Kidney (tissue), 14 donors: ENCODE data around the gene MOGAT1. TPM values are rescaled to one million over a fixed set of nuclear protein-coding genes. Genes with fewer than 3 reads are reported as not detected.

Experiments
- DNase-seq, 5 donors: peaks; one replicate each; pipeline ENCODE4 v3.0.0-alpha.2; 2013 to 2020
- FAIRE-seq: peaks from 2 replicates; lab custom pipeline; 2012; peaks lifted over from hg19 to GRCh38; lab: Jason Lieb, UNC
- H3K27ac ChIP-seq, 2 donors: one replicate each; pipeline ENCODE4 v1.7.0; 2013; ENCODE audit warnings: low read depth in 2 of 2, low read length in 2 of 2, inconsistent platforms in 1 of 2
- H3K27me3 ChIP-seq: one replicate; pipeline ENCODE4 v1.7.1; 2013; ENCODE audit warnings: low read length, inconsistent platforms; ENCODE audit not compliant: control insufficient read depth, insufficient read depth
- H3K36me3 ChIP-seq, 3 donors: one replicate each; pipeline versions ENCODE4 v1.7.0 to v1.7.1; 2013; ENCODE audit warnings: low read length in 3 of 3, control low read depth in 1 of 3, inconsistent platforms in 1 of 3; ENCODE audit not compliant: insufficient read depth in 3 of 3, control insufficient read depth in 2 of 3
- H3K4me1 ChIP-seq, 3 donors: one replicate each; pipeline versions ENCODE4 v1.7.0 to v1.7.1; 2013; ENCODE audit warnings: low read length in 3 of 3, inconsistent platforms in 1 of 3, low read depth in 1 of 3; ENCODE audit not compliant: control insufficient read depth in 2 of 3, insufficient read depth in 2 of 3
- H3K4me3 ChIP-seq, 3 donors: one replicate each; pipeline versions ENCODE4 v1.7.0 to v1.8.1; 2013; ENCODE audit warnings: low read length in 3 of 3, control low read depth in 1 of 3, inconsistent platforms in 1 of 3
- H3K9ac ChIP-seq, 3 donors: one replicate each; pipeline versions ENCODE4 v1.7.0 to v1.7.1; 2013; ENCODE audit warnings: low read length in 3 of 3, control low read depth in 1 of 3, inconsistent platforms in 1 of 3
- H3K9me3 ChIP-seq, 3 donors: one replicate each; pipeline versions ENCODE4 v1.7.0 to v1.7.1; 2013; ENCODE audit warnings: low read length in 3 of 3, control low read depth in 1 of 3, inconsistent platforms in 1 of 3; ENCODE audit not compliant: control insufficient read depth in 2 of 3, insufficient read depth in 1 of 3
- intact Hi-C: fragments of 100-400 bp; cut with DNase I; formaldehyde crosslinking; loops from one replicate; pipeline ENCODE4 v1.11.1; 2022
- polyA plus RNA-seq: library from polyadenylated mRNA; stranded (reverse); fragments of 350-450 nt; fragmentation: Illumina TruSeq; extraction: RNeasy Lipid Tissue Mini Kit (QIAGEN cat#74804); gene quantifications from one replicate; pipeline ENCODE4 v1.2.3, GENCODE V29; 2014; ENCODE audit warnings: low read depth, low replicate concordance; ENCODE audit not compliant: insufficient read depth
- total RNA-seq: library from RNA; stranded (reverse); fragmentation: NEBNext Ultra II Directional; extraction: Animal tissue kit (Norgen Biotek cat#: 25700); gene quantifications from one replicate; pipeline ENCODE4 v1.2.1, GENCODE V29; 2021
- TF ChIP-seq, protein P1 (sequence below): IDR thresholded peaks from 3 replicates; pipeline ENCODE4 v1.5.1; 2012; ENCODE audit warnings: mild to moderate bottlenecking, moderate library complexity, borderline replicate concordance; ENCODE audit not compliant: insufficient read depth; ENCODE audit errors: extremely low read depth
- donor health status: control.
- donor health status: control.
- donor health status: control.
- donor health status: control.
- donor health status: control.
- donor health status: DM: yes; HTN: yes; CAD: no.
- donor health status: Normal renal cell carcinoma (clear cell type).

Gene MOGAT1
- total and polyA plus RNA-seq, 2 donors from 2014 or later: not detected

GRCh38 chr2:222751238-222751637 is 79.8 kb downstream of the MOGAT1 start:
- H3K27ac ChIP-seq: no peak overlapping the region
- H3K4me3 ChIP-seq: no peak overlapping the region
- no peaks in the 10 kb centered on the region for H3K27me3 ChIP-seq
- H3K9me3 ChIP-seq: no peaks in the 10 kb centered on the region
- FAIRE-seq (no peak), DNase-seq (no peak)
- no peaks in the 10 kb centered on the region for H3K4me1 ChIP-seq
- intact Hi-C loops: no loop called here
- H3K36me3 ChIP-seq: no peaks in the 10 kb centered on the region
- TF ChIP-seq, protein P1, sequence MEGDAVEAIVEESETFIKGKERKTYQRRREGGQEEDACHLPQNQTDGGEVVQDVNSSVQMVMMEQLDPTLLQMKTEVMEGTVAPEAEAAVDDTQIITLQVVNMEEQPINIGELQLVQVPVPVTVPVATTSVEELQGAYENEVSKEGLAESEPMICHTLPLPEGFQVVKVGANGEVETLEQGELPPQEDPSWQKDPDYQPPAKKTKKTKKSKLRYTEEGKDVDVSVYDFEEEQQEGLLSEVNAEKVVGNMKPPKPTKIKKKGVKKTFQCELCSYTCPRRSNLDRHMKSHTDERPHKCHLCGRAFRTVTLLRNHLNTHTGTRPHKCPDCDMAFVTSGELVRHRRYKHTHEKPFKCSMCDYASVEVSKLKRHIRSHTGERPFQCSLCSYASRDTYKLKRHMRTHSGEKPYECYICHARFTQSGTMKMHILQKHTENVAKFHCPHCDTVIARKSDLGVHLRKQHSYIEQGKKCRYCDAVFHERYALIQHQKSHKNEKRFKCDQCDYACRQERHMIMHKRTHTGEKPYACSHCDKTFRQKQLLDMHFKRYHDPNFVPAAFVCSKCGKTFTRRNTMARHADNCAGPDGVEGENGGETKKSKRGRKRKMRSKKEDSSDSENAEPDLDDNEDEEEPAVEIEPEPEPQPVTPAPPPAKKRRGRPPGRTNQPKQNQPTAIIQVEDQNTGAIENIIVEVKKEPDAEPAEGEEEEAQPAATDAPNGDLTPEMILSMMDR: no peak
- no peak overlapping the region for H3K9ac ChIP-seq

DNA sequence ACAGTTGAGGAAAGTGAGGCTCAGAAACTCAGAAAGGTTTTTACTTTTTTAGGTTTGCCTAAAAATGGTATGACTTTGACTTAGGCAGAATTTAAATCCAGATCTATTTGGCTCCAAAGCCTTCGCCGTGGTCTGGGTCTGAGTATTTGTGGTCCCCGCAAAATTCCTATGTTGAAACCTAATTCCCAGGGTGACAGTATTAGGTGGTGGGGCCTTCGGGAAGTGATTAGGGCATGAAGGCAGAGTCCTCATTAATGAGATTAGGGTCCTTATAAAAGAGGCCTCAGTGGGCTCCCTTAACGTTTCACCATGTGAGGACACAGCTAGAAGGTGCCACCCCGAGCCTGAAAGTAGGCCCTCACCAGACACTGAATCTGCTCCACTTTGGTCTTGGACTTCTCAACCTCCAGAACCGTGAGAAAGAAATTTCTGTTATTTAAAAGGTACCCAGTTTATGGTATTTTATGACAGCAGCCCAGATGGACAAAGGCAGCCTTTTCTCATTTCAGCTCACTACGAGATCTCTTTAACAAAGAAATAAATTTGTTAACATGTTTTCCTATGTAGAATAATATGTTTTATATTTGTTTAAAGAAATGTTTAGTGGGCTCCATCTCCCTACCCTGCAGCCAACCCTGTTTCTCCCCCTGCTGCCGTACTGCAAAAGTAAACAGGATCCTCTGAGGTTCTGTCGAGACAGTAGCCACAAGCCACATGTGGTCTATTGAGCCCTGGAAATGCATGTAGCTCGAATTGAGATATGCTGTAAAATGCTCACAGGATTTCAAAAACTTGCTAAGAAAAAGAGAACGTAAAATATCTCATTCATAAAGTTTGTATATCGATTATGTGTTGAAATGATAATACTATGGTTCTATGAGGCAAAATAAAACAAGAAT is 80.6 kb downstream of the MOGAT1 start:
- no peaks in the 10 kb centered on the region for H3K27me3 ChIP-seq
- FAIRE-seq (no peak), DNase-seq (no peak)
- no peak overlapping the region for H3K4me3 ChIP-seq
- H3K9ac ChIP-seq: no peak overlapping the region
- TF ChIP-seq, protein P1: no peak
- intact Hi-C loops: no loop called here
- no peak overlapping the region for H3K27ac ChIP-seq
- H3K9me3 ChIP-seq: no peaks in the 10 kb centered on the region
- no peaks in the 10 kb centered on the region for H3K4me1 ChIP-seq
- H3K36me3 ChIP-seq: no peaks in the 10 kb centered on the region

- Histone ChIP-seq H3K9ac (no peak overlapping the region), H3K4me1 (no peaks in the 10 kb centered on the region), H3K27me3 (no peaks in the 10 kb centered on the region), H3K36me3 (no peaks in the 10 kb centered on the region), H3K4me3 (no peak overlapping the region), H3K9me3 (no peaks in the 10 kb centered on the region), H3K27ac (no peak overlapping the region)
- TF ChIP-seq, protein P1: no peak
- FAIRE-seq (no peak), DNase-seq (no peak)
- intact Hi-C loops: no loop called here
Measured at GRCh38 chr2:222752746-222753145, 81.3 kb downstream of the MOGAT1 start.
